CD4-positive, alpha-beta T cell treated with Interleukin-6 at 100 ng/mL for 8 hours (primary cell): ENCODE results near the gene THSD4.
"Not testable (repeated sequence)": the region's sequence is repeated elsewhere in the genome, so short reads cannot be mapped to it uniquely, and the experiment has no call there.

ENCODE experiments used
- DNase-seq: peaks from one replicate; pipeline ENCODE4 v3.0.0-alpha.2; 2020; ENCODE audit warnings: mixed read lengths, low spot score

THSD4 gene

GRCh38 chr15:71658827-71659729 is 543.8 kb downstream of the THSD4 start:
- DNase-seq, result no peak

DNA sequence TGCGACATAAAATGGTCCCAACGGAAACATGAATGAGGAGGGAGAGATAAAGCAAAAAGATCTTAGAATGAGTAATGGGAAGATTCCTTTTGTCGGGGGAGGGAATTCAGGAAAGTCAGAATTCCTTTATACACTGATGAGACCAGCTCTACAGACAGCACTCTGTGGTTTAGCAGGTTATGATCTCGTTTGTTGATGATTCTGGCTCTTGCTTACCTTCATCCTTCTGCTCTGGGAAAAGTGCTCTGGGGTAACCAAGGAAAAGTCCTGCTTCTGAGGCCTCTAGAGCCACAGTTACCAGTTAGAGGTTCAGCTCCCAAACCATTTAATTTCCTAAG is 544.4 kb downstream of the THSD4 start:
- DNase-seq, result no peak

GRCh38 chr15:71660501-71660900 is 545.2 kb downstream of the THSD4 start:
- no peak for DNase-seq

DNA sequence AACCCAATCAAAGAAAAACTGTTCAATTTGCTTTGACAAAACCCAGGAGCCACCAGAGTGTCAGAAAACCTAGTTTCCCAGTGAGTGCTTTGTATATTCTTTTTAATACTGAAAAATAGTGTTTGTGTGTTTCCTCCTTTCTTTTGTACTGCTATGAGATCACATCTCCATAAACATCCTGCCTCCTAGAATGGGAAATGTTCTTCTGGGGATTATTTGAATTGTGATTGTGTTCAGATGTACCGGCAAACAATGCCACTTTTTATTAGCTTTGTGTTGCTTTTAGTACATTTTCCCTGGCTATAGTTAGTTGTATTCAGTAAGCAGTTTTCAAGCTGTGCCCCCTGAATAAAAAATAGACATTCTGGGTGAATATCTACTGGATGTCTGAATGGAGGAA is 547.0 kb downstream of the THSD4 start:
- DNase-seq, result no peak

DNA sequence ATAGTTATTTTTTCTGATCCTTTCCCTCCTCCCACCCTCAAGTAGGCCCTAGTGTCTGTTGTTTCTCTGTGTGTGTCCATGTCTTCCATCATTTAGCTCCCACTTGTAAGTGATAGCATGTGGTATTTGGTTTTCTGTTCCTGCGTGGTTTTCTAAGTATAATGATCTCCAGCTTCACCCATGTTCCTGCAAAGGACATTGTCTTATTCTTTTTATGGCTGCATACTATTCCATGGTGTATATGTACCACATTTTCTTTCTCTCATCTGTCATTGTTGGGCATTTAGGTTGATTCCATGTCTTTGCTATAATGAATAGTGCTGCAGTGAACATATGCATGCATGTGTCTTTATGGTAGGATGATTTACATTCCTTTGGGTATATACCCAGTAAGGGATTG is 549.4 kb downstream of the THSD4 start:
- DNase-seq, result no peak

- DNase-seq, result no peak
These were observed 551.7 kb downstream of the THSD4 start for GRCh38 chr15:71666763-71667620.

DNA sequence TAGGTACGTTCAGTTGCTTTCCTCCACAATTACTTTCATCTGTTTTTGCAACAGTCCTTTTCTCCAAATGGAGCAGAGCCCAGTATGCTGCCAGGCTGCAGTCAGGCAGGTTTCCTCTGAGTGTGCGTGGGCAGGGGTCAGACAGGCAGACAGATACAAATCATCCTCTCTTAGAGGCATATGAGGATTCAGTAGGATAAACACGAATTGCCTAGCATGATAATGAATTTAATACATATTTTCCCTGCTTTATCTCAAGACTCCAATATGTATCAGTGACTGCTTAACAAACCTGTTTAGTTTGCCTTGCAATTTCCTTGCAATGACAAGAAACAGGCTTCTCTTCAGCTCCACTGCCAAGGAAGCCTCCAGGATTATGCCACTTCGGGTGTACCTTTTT is 554.4 kb downstream of the THSD4 start:
- no peak for DNase-seq

DNA sequence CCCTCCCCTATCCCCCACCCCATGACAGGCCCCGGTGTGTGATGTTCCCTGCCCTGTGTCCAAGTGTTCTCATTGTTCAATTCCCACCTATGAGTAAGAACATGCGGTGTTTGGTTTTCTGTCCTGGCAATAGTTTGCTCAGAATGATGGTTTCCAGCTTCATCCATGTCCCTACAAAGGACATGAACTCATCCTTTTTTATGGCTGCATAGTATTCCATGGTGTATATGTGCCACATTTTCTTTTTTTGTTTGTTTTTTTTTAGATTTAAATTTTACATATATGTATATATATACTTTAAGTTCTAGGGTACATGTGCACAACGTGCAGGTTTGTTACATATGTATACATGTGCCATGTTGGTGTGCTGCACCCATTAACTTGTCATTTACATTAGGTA is 555.0 kb downstream of the THSD4 start:
- DNase-seq, result not testable (repeated sequence)

DNA sequence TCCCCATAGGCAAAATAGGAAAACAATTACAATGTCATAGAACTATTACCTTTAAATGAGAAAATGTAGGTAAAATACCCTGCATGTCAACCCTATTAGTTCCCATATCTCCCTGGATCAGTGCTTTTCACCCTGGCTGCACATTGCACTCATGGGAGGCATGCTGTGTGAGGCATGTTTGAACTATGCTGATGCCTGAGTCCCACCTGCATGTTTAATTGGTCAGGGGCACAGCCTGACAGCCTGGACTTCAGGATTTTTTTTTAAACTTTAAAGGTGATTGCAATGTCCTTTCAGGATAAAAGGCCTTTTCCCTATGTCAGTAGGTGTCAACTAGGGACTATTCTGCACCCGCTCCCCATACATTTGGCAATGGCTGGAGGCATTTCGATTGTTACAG is 559.1 kb downstream of the THSD4 start:
- no peak for DNase-seq

DNA sequence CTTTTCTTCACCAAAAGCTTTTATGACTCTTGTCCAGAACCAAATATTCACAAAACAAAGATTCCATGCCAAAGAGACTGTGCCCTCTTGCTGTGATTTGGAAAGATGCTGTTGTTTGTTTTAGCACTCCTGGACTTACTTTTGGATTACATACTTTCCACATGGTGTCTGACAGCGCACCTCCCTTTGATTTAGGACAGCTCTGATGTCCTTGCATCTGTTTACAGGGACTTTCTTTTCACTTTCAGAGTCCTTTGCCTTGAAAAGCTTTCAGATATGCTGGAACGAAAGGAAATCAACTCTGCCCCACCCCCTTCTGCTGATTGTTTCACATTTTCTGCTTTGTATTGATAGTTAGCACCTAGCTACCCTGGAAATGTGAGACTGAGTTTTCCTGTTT is 562.1 kb downstream of the THSD4 start:
- DNase-seq, result no peak

DNA sequence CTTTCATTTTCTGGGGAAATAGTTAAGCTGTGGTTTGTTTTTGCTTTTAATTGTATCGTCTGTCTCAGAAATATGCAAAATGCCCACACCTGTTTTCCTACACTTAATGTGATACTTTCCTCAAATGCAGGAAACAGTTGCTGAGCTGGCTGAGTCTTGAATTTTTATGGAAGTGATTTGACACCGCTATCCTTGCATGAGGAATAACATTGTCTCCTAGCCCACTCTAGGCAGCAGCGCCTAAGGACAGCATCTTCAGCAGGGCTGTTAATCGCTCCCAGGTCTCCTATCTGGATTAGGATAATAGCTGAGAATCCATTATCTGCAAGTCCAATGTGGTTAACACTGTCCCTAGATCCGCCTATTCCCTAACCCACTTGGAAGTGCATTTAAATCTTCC is 562.5 kb downstream of the THSD4 start:
- no peak for DNase-seq

DNA sequence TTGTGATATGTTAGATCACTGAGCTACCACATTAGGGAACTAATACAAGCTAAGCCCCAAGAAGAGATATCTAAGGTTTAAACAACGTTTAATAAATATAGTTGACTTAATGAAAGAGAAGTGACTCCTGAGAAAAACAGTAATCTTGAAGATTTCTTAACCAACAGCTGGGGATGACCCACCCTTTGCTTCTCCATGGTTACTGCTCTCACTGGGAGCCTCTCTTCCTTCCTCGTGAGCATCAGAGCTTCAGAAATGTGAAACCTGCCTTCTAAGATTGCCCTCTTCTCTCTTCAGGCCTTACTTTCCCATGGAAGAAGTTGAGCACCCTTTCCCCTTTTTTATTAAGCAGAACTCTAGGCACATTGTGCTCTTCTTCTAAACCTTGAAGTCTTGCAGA is 562.9 kb downstream of the THSD4 start:
- no peak for DNase-seq

DNA sequence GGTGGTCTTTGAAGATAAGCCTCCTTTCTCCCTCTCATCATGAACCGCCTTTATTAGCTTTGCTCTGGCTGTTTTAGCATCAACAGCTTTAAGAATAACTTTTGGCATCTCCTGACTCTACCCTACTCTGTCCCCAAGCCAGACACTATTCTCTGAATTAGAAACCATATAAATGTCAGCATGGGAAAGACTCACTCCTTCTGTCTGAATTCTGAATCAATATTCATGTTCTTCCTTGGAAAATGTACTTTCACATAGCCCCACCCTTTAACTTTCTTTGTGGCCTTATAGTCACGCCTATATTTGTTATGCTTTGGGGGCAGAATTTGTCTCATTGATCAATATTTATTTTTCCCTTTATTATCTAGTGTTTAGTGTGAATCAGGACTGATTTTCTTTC is 563.3 kb downstream of the THSD4 start:
- DNase-seq, result no peak

- no peak for DNase-seq
These were observed 564.0 kb downstream of the THSD4 start for GRCh38 chr15:71679223-71679792.

- DNase-seq, result no peak
These were observed 564.6 kb downstream of the THSD4 start for GRCh38 chr15:71679793-71680353.

GRCh38 chr15:71682001-71682400 is 566.7 kb downstream of the THSD4 start:
- no peak for DNase-seq

DNA sequence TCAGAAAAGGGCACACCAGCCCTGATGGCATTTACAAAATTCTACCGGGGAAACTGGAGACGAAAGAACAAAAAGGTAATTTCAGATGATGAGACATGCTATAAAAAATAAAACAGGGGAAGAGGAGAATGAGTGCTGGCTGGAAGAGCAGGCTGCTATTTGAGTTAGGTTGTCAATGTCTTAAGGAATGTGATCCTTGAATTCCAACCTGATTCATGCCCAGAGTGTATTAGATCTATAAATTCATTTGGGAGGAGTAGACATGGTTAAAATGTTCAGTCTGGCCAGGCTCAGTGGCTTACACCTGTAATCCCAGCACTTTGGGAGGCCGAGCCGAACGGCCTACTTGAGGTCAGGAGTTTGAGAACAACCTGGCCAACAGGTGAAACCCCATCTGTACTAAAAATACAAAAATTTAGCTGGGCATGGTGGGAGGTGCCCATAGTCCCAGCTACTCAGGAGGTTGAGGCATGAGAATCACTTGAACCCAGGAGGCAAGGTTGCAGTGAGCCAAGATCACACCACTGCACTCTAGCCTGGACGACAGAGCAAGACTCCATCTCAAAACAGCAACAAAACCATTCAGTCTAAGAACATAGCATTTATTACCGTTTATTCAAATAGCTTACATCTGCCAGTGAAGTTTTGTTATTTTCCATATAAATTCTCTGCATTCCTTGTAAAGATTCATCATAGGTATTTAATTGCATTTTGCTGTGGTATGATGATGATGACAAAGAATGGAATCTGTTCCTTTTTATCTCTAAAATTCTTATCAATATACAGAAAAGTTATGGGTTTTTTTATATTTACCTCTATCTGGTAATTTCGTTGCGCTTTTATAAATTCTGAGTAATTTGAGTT is 568.4 kb downstream of the THSD4 start:
- no peak for DNase-seq

DNA sequence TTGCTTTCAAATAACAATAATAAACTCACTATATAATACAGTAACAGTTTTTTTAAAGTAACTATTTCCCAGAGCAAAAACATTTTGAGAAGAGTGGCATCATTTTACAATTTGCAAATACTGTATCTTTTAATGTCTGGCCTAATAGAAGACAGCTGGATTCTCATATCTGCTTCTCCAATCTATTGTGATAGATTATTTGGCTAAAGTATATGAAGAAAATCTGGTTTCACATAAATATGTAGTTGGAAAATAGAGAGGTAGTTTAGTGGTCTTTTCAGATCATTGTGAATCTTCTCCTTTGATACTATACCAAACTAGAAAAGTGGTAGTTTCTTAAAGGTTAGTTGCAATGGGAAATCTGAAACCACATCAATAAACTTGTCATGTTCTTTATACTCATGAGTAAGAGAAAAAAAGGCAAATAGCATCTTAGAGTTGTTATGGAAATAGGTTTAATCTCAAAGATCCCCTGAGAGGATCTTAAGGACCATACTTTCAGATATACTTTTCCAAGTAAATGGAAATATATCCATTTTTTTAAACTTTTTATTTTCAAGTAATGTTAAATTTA is 570.2 kb downstream of the THSD4 start:
- no peak for DNase-seq

DNA sequence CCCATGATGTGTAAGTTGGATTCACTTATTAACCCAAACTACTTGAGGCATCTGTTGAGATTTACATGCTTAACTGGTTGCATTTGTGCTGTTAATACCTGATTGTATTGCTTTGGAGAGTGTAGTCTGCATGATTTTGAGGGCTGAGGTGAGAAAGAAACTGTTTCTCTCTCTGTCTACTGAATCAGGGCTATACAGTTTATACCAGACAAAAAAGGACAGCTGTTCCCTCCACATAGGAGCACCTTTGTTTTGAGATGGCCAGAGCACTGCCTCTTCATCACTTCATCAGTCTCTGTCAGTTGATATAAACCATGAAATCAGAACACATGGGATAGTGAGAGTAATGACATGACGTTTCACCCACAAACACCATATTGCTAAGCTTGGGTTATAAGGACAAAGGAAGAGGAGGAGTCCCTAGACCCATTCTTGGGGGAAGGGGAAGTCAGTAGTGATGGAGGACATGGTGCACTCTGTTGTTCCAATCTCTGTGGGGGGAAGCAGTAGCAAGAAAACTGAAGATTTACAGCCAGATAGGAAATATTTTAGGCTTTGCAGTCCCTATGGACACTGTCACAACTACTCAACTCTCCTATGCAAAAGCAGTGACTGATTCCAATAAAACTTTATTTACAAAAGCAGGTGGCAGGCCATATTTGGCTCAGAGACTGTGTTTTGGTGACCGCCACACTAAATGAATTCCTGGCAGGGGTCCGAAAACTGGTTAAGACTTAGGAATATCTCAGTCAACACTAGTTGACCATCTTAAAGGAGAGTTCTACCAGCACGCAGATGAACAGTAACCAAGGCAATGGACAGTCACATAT is 571.2 kb downstream of the THSD4 start:
- no peak for DNase-seq

GRCh38 chr15:71687902-71688508 is 572.7 kb downstream of the THSD4 start:
- DNase-seq, result no peak
